ENCODE data around the gene PYURF.

The PYURF gene

GRCh38 chr4:88523325-88524129, at the start of gene PYURF:
TSS of gene PYURF (minus strand) at chr4:88523776. CDS start at chr4:88523700, 76 bp downstream.
- peak; percentile 58 to 95 (median 87) for DNase-seq

GRCh38 chr4:88570001-88570400, 46.4 kb upstream of the PYURF start:
- DNase-seq = no peak

- no peak for DNase-seq
These were observed 44.0 kb upstream of the PYURF start for GRCh38 chr4:88567591-88567990.

GRCh38 chr4:88549815-88550214, 26.2 kb upstream of the PYURF start:
- no peak for DNase-seq

- DNase-seq = peak in 21 of 56 donors; percentile 1 to 64 (median 13)
These were observed 15.9 kb upstream of the PYURF start for GRCh38 chr4:88539322-88540068.

GRCh38 chr4:88537709-88538108, 14.1 kb upstream of the PYURF start:
- no peak for DNase-seq

- no peak for DNase-seq
These were observed 11.6 kb upstream of the PYURF start for GRCh38 chr4:88535090-88535755.

GRCh38 chr4:88533937-88534750, 10.6 kb upstream of the PYURF start:
- no peak for DNase-seq

GRCh38 chr4:88533088-88533790, 9.7 kb upstream of the PYURF start:
- DNase-seq = no peak

- DNase-seq = no peak
These were observed 8.0 kb upstream of the PYURF start for GRCh38 chr4:88531549-88531948.

- DNase-seq = no peak
These were observed 5.3 kb upstream of the PYURF start for GRCh38 chr4:88528861-88529260.

- no peak for DNase-seq
These were observed 4.2 kb upstream of the PYURF start for GRCh38 chr4:88527787-88528186.

GRCh38 chr4:88526221-88526815, 2.7 kb upstream of the PYURF start:
- DNase-seq = no peak

- DNase-seq = peak in 2 of 56 donors; percentile 14 to 22
These were observed 595 bp upstream of the PYURF start for GRCh38 chr4:88524171-88524570.

GRCh38 chr4:88522702-88523324, 763 bp downstream of the PYURF start:
- peak in 20 of 56 donors; percentile 4 to 55 (median 28) for DNase-seq

GRCh38 chr4:88518911-88519310, 4.7 kb downstream of the PYURF start:
- no peak for DNase-seq

GRCh38 chr4:88517825-88518224, 5.8 kb downstream of the PYURF start:
- no peak for DNase-seq

GRCh38 chr4:88516746-88517145, 6.8 kb downstream of the PYURF start:
- no peak for DNase-seq
